ENCODE results near the gene WDR33.

WDR33 gene

DNA sequence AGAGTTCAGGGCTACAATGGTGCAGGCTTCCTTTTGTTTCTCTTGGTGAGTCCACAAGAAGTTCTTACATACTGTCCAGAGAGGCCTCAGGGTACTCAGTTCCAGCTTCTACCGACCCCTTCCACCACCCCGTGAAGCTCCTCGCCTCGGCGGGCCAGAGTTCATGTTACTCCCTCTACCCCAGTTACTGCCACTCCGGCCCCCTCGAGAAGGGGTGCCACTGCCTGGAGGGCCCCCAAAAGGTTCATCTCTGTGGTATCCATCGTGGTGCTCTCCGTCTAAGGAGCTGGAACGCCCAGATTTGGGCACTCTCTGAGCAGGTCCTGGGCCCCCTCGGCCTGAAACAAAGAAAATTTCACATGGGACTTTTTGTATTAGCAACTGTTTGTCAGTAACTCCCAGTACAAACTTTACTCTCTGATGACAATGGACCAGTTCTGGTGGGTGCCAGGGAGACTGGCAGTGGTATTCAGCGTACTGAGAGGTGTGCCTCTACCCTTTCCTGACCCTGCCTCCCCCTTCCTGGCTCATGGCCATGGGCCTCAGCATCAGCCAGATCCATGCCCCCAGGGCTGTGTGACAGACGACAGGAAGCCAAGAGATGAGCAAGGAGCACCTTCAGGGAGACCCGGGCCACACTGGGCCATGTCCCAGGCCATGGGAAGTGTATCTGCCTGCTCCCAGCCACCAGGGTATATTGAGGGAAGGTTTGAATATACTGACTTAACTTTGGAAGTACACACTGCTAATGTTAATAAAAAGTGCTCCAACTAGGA is 104.6 kb downstream of the WDR33 start:
- Mint-ChIP-seq H3K27ac (no peak overlapping the region), H3K4me1 (peaks cover 28% of the 10 kb centered on the region), H3K36me3 (peaks cover 49% of the 10 kb centered on the region), H3K27me3 (no peaks in the 10 kb centered on the region), H3K4me3 (no peak overlapping the region), H3K9me3 (no peaks in the 10 kb centered on the region)
- no peak for DNase-seq
- CTCF ChIA-PET = no interaction called here

GRCh38 chr2:127705391-127706065 is 105.4 kb downstream of the WDR33 start:
- Mint-ChIP-seq H3K36me3 (peaks cover 45% of the 10 kb centered on the region), H3K4me1 (peaks cover 34% of the 10 kb centered on the region), H3K4me3 (no peak overlapping the region)

GRCh38 chr2:127704641-127705390 is 106.2 kb downstream of the WDR33 start:
- Mint-ChIP-seq H3K36me3 (peaks cover 45% of the 10 kb centered on the region), H3K9me3 (no peaks in the 10 kb centered on the region), H3K27me3 (no peaks in the 10 kb centered on the region), H3K4me3 (no peak overlapping the region), H3K4me1 (peaks cover 40% of the 10 kb centered on the region), H3K27ac (peak overlapping the region; percentile 16)
- CTCF ChIA-PET = interaction anchor here (1.2 to 1.6 kb wide), 2 partner anchors 9 to 114 kb away, joined by 4 to 5 read pairs; no protein-coding TSS in a partner anchor
- DNase-seq = no peak

More at GRCh38 chr2:127705391-127706065, 105.4 kb downstream of the WDR33 start:
- Mint-ChIP-seq H3K9me3 (no peaks in the 10 kb centered on the region), H3K27ac (no peak overlapping the region), H3K27me3 (no peaks in the 10 kb centered on the region)
- DNase-seq = no peak
- CTCF ChIA-PET = interaction anchor here (1.6 kb wide), 1 partner anchor 114 kb away, joined by 4 read pairs; no protein-coding TSS in a partner anchor

GRCh38 chr2:127703282-127703681 is 107.7 kb downstream of the WDR33 start:
- Mint-ChIP-seq H3K36me3 (peaks cover 38% of the 10 kb centered on the region), H3K4me3 (no peak overlapping the region), H3K4me1 (peaks cover 40% of the 10 kb centered on the region), H3K27ac (peak overlapping the region; percentile 37), H3K9me3 (no peaks in the 10 kb centered on the region), H3K27me3 (peaks cover 6% of the 10 kb centered on the region)
- DNase-seq = no peak
- CTCF ChIA-PET = interaction anchor here (1.9 kb wide), 1 partner anchor 112 kb away, joined by 8 read pairs; no protein-coding TSS in a partner anchor

DNA sequence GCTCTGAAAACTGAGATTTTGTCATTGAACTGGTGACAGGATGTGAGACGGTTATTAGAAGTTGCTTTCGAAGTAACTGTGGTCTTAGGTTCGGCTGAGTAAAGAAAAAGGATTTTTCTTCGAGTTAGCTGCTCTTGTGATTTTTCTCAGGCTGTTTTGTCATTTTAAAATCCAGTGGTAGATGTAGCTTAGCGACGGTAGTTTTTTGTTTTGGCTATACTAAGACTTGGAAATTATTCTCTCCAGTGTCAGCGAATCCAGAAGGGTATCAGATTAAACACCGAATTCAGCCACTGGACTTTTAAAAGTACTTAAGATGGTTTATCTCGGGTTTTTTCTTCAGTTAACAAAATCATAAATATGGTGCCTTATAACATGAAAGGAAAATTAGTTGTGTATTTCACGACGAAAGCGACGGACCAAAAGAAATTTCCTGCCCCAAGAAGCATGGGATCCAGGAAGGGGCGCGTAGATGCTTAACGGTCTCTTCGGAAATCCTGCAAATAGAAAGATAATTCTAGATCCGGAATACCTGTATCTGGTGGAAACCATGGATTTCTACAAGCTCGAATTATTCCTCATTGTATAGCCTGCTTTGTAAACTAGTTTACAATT is 108.5 kb downstream of the WDR33 start:
- Mint-ChIP-seq H3K9me3 (no peaks in the 10 kb centered on the region), H3K27ac (peak overlapping the region; percentile 93), H3K4me3 (peak overlapping the region; percentile 81), H3K36me3 (peaks cover 32% of the 10 kb centered on the region), H3K27me3 (peaks cover 6% of the 10 kb centered on the region), H3K4me1 (peaks cover 40% of the 10 kb centered on the region)
- CTCF ChIA-PET = interaction anchor here (1.0 to 2.2 kb wide), 3 partner anchors 53 to 111 kb away, joined by 3 to 8 read pairs (median 7); partner anchors contain the start of gene WDR33
- no peak for DNase-seq

- peaks cover 9% of the 10 kb centered on the region for H3K27me3 Mint-ChIP-seq
These were observed 109.1 kb downstream of the WDR33 start for GRCh38 chr2:127701651-127702394.

DNA sequence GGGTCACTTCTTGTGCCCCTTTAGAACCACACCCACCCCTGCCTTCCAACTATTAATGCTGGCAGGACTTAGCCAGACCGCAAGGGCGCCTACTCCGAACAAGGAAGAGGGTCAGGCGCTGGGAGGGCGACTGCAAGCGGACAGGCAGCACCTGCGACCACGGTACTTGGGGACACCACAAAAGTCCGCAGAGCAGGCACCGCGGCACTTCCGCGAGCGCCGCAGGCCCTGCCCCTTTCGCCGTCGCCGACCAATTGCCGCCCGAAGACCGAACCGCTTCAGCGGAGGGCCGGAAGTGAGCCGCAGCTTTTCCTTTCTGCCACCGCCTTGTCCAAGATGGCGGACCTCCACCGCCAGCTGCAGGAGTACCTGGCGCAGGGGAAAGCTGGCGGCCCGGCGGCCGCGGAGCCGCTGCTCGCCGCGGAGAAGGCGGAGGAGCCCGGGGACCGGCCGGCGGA is 109.7 kb downstream of the WDR33 start, which contains the start of gene SFT2D3:
Gene SFT2D3, plus strand, starts transcription at position 305 of the 458 bp plus-strand sequence. Its CDS starts 32 bp downstream, at position 337.
- Mint-ChIP-seq H3K4me1 (peaks cover 40% of the 10 kb centered on the region), H3K9me3 (no peaks in the 10 kb centered on the region), H3K27me3 (peaks cover 12% of the 10 kb centered on the region), H3K4me3 (peak within 1 kb of the TSS; percentile 90), H3K36me3 (peaks cover 25% of the 10 kb centered on the region), H3K27ac (peak within 1 kb of the TSS; percentile 97)
- DNase-seq = peak; percentile 94
- CTCF ChIA-PET = interaction anchor here (2.2 kb wide), 1 partner anchor 110 kb away, joined by 7 read pairs; the partner anchor contains the start of gene WDR33

More at GRCh38 chr2:127701651-127702394, 109.1 kb downstream of the WDR33 start:
- CTCF ChIA-PET = interaction anchor here (1.0 to 2.2 kb wide), 3 partner anchors 52 to 110 kb away, joined by 3 to 8 read pairs (median 7); partner anchors contain the start of gene WDR33
- DNase-seq = peak; percentile 88
- peak overlapping the region; percentile 90 for H3K4me3 Mint-ChIP-seq
- H3K4me1 Mint-ChIP-seq = peaks cover 40% of the 10 kb centered on the region
- peak overlapping the region; percentile 97 for H3K27ac Mint-ChIP-seq
- H3K9me3 Mint-ChIP-seq = no peaks in the 10 kb centered on the region
- H3K36me3 Mint-ChIP-seq = peaks cover 29% of the 10 kb centered on the region

DNA sequence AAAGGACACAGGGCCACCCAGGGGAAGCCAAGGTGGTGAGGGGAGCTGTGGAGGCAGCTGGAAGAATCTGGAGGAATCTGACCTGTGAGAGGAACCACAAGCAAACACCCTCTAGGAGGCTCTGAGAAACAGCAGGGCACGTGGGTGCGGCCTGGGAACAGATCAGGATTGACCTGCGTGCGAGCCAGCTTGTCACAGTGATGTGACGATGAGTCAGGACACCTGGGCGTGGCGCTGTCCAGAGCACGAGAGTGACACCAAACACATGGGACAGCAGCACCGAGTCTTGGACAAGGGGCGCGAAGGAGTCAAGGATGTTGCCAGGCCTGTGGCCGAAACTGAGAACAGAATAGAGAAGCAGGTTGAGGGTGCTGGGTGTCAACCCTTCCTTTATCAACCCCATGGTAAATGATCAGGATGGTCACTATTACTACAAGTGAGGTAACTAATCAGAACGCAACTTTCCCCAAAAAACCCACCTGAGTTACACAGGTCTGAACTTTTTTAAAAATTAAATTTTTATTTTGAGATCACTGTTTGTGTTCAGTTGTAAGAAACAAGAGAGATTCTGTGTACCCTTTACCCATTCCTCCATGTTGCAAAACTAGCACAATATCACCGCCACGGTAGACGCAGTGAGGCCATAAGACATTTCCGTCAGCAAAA is 110.3 kb downstream of the WDR33 start:
- Mint-ChIP-seq H3K27ac (peak overlapping the region; percentile 97), H3K36me3 (peaks cover 22% of the 10 kb centered on the region), H3K27me3 (peaks cover 12% of the 10 kb centered on the region), H3K4me3 (peak overlapping the region; percentile 90), H3K9me3 (no peaks in the 10 kb centered on the region), H3K4me1 (peaks cover 40% of the 10 kb centered on the region)
- DNase-seq = no peak
- CTCF ChIA-PET = interaction anchor here (2.2 kb wide), 1 partner anchor 111 kb away, joined by 7 read pairs; the partner anchor contains the start of gene WDR33

DNA sequence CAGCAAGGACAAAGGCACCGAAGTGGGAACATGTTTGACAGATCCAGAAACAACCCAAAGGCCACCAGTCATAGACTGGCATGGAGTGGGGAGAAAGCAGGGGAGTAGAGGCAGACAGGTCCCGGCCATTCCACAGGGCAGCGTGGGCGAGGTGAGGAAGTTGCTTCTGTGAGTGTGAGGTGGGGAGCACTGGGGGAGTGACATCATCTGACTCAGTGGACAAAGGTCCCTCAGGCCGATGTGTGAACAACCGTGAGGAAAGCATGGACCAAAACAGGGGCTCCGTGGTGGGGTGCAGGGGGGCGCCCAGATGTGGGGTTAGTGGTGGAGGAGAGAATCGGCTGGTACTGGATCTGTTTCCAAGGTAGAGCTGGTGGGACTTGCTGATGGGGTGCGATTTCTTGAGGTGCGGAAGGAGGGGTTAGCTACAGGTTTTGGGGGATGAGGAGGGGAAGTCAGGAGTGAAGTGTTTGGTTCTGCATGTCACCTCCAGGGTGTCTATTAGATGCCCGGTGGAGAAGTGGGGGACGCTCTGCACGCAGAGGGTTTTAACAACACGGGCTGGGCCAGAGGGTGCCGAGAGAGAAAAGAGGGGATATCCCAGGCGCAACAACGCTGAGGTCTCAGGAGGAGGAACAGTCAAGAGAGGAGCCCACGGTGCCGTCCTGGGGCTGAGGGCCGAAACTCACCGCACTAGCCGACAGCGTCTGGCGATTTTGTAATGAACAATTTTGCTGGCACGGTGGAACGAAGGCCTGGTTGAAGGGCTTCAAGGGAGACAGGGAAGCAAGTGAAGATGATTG is 112.2 kb downstream of the WDR33 start:
- Mint-ChIP-seq H3K36me3 (peaks cover 8% of the 10 kb centered on the region), H3K4me3 (no peak overlapping the region), H3K9me3 (no peaks in the 10 kb centered on the region), H3K27ac (no peak overlapping the region), H3K27me3 (peaks cover 12% of the 10 kb centered on the region), H3K4me1 (peaks cover 26% of the 10 kb centered on the region)
- DNase-seq = no peak
- CTCF ChIA-PET = no interaction called here

DNA sequence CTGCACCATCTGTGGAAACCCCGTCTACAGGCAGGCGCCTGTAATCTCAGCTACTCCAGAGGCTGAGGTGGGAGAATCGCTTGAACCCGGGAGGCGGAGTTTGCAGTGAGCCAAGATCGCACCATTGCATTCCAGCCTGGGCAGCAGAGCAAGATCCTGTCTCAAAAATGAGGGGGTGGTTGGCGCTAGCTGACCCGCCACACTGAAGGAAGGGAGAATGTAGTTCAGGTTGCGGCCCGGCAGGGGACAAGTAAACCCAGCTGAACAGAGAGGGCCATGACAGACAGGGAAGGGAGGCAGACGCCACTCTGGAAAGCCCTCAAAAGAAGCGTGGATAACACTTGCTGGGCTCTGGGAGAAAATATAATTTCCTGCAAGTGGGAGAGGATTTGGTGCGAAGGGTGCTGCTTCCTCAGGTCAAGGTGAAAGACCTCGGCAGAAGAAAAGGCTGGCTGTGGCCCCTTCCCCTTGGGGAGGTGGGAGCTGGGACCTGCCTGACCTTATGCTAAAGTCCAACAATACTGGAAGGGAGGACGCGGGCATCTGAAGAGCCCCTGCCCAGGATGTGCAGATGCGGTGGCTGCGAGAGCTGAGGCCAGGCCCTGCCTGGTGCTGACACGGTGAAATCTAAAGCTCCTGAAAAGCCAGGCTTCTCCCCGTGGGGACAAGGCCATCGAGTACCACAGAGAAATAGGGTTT is 113.3 kb downstream of the WDR33 start:
- peaks cover 17% of the 10 kb centered on the region for H3K4me1 Mint-ChIP-seq
- no peak for DNase-seq
- H3K27ac Mint-ChIP-seq = no peak overlapping the region
- H3K27me3 Mint-ChIP-seq = peaks cover 12% of the 10 kb centered on the region
- peaks cover 5% of the 10 kb centered on the region for H3K36me3 Mint-ChIP-seq
- CTCF ChIA-PET = no interaction called here
- no peaks in the 10 kb centered on the region for H3K9me3 Mint-ChIP-seq
- no peak overlapping the region for H3K4me3 Mint-ChIP-seq

Measured in activated naive CD4-positive, alpha-beta T cell treated with anti-CD3 and anti-CD28 coated beads, Interleukin-2, amount 10 ng/mL, durations not matched to agents 7 days and 5 days (primary cell).